Measurements from ENCODE around the gene ONECUT2.

DNA sequence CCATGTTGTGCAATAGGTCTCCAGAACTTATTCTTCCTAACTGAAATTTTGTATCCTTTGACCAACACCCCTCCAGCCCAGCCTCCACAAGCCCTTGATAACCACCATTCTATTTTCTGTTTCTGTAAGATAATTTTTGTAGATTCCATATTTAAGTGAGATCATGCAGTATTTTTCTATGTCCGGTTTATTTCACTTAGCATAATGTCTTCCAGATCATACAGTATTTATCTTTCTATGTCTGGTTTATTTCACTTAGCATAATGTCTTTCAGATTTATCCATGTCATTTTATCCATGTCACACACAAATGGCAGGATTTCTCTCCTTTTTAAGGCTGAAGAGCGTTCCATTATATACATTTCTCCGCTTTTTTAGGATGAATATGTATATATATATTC is 24.4 kb upstream of the ONECUT2 start:
- TF ChIP-seq, protein P1, sequence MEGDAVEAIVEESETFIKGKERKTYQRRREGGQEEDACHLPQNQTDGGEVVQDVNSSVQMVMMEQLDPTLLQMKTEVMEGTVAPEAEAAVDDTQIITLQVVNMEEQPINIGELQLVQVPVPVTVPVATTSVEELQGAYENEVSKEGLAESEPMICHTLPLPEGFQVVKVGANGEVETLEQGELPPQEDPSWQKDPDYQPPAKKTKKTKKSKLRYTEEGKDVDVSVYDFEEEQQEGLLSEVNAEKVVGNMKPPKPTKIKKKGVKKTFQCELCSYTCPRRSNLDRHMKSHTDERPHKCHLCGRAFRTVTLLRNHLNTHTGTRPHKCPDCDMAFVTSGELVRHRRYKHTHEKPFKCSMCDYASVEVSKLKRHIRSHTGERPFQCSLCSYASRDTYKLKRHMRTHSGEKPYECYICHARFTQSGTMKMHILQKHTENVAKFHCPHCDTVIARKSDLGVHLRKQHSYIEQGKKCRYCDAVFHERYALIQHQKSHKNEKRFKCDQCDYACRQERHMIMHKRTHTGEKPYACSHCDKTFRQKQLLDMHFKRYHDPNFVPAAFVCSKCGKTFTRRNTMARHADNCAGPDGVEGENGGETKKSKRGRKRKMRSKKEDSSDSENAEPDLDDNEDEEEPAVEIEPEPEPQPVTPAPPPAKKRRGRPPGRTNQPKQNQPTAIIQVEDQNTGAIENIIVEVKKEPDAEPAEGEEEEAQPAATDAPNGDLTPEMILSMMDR (IDR thresholded peaks at IDR 0.05), result no peak
- no peak for TF ChIP-seq POLR2AphosphoS5 (IDR thresholded peaks at IDR 0.05)
- no peak for TF ChIP-seq POLR2A (IDR thresholded peaks at IDR 0.05)
